SHP77 treated with DMSO at 0.1 percent for 48 hours (cell line): ENCODE data around the gene RNF167.
A peak's percentile ranks its signal among the peaks of the same experiment; 100 is the strongest.

Experiments
- DNase-seq: peaks from one replicate; lab custom pipeline; 2025; lab: John Stamatoyannopoulos, UW

Gene RNF167

GRCh38 chr17:4938688-4939545 is 1.2 kb upstream of the RNF167 start:
- no peak for DNase-seq

- DNase-seq, result no peak
These were observed 597 bp upstream of the RNF167 start for GRCh38 chr17:4939546-4939795.

DNA sequence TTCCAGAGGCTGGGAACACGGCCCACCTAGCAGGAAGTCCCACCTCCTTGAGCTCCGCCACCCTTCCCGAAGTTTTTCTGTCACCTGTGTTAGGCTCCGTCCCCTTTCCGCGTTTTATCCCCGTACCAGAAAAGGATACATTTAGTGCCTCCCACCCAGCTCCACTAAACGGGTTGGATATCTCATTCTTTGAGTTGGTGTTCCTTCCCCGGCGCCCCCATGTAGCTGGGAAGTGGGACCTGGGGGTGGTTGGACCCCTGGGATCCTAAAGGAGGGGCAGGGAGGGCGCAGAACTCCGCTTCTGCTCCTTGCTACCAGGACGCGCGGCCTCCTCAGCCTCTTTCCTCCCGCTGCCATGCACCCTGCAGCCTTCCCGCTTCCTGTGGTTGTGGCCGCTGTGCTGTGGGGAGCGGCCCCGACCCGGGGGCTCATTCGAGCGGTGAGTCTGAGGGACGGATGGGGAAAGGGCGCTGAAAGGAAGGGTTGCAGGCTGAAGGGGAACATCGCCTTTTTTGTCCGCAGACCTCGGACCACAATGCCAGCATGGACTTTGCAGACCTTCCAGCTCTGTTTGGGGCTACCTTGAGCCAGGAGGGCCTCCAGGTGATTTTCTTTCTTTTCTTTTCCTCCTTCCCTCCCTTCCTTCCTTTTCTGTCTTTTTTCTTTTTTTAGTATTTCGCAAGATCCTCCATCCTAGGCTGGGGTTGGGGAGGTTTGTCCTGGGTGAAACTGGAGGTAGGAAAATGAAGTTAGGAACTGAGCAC is 669 bp downstream of the RNF167 start:
- no peak for DNase-seq

- no peak for DNase-seq
These were observed 1.2 kb downstream of the RNF167 start for GRCh38 chr17:4941319-4941610.

DNA sequence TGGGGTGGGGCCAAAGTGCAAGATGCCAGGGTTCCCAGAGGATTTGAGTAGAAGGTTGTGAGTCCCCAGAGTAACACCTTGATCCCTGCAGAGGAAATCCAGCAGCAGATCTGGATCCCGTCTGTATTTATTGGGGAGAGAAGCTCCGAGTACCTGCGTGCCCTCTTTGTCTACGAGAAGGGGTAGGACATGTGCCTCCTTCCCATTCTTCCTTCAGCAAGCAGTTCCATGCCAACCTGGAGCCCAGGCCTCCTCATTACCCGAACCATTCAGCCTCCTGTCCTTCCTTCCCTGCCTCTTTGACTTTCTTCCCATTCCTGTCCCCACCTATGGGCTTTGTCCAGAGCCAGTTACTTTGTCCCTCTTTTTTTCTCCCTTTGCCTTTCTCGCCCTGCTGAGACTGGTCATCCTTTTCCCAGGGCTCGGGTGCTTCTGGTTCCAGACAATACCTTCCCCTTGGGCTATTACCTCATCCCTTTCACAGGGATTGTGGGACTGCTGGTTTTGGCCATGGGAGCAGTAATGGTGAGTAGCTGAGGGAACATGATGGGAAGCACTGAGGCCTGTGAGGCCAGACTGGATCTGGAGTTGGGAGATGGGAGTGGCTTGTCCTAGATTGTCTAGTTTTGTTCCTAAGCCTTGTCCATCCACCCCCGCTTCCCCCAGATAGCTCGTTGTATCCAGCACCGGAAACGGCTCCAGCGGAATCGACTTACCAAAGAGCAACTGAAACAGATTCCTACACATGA is 2.9 kb downstream of the RNF167 start:
- DNase-seq, result no peak

- no peak for DNase-seq
These were observed 4.1 kb downstream of the RNF167 start for GRCh38 chr17:4944163-4944553.

DNA sequence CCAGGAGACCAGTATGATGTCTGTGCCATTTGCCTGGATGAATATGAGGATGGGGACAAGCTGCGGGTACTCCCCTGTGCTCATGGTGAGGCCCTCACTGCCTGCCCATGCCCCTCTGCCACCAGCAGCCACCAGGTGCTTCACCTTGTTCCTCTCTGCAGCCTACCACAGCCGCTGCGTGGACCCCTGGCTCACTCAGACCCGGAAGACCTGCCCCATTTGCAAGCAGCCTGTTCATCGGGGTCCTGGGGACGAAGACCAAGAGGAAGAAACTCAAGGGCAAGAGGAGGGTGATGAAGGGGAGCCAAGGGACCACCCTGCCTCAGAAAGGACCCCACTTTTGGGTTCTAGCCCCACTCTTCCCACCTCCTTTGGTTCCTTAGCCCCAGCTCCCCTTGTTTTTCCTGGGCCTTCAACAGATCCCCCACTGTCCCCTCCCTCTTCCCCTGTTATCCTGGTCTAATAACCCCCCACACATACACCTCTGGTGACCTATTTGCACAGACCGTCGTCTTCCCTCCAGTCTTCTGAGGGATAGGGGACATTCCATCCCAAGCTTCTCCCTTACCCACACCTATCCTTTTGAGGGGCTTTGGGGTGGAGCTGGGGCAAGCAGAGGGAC is 4.6 kb downstream of the RNF167 start:
- DNase-seq, result no peak

- DNase-seq, result no peak
These were observed 5.3 kb downstream of the RNF167 start for GRCh38 chr17:4945176-4945943.

GRCh38 chr17:4945944-4946280 is 5.8 kb downstream of the RNF167 start:
- no peak for DNase-seq

- DNase-seq, result no peak
These were observed 6.4 kb downstream of the RNF167 start for GRCh38 chr17:4946312-4946976.

- DNase-seq, result no peak
These were observed 6.9 kb downstream of the RNF167 start for GRCh38 chr17:4947010-4947410.

DNA sequence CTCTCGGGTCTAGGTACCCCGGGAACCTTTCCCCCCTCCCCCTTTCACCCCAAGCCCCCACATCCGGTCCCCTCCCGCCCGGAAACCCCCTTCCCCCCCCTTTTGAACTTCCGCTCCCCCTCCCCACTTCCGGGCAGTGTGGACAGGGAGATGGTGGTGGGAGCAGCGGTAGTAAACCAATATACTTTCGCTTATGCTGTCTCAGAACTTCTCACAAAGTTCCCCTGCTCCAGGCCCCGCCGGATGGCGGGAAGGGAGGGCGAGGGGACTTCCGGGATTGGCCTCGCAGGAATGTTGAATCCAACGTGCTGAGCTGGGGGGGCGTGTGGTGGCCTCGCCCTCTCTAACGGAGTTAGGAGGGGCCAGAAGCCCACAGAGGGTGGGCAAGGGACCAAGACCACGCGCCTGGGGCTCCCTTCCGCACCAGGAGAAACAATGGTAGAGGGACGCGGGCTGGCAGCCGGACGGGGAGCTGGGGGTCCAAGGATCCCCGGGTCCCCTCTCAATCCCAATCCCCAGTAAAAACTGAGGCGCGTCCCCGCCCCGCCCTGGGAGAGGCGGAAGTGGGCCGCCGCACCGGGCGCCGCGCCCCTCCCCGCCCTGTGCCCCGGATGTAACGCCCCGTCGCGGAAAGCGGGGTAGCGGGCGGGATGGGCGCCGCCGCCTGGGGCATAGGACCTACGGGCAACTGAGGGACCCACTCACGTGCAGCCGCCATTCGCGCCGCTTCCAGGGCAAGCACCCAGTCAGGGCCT is 7.5 kb downstream of the RNF167 start:
- no peak for DNase-seq

DNA sequence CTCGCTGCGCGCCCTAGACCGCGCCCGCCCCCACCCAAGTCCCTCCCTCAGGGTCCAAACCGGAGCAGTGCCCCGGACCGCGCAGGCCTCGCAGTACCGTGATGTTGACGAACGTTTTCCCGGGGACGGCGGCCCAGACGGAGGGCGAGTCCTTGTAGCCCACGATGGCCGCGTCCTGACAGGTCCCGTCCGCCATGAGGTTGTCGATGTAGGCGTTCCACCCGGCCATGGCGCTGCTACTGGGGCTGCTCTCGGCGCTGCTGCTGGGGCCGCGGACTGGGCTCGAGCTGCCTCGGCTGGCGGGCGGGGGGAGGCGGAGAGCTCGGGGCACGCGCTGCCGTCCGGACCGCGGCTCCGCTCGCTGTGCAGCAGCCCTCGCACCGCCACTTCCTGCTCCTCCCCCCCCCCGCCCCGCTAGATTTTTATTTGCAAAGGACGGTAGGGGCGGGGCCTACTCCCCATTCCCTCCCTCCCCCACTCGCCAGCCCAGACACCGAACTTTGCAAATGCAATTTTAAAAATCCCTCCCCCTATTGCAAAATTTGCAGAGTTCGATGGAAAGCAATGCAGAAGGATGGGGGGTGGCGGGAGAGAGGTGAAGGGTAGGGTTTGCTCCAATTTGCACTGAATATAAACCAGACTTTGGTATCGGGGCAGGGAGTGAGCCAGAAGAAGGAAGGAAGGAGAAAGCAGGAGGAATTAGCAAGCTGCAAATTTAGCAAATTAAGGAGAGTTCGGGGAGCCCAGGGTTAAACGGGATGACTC is 8.3 kb downstream of the RNF167 start, which contains the start of gene PFN1:
TSS of gene PFN1 (minus strand) at position 365 of the 765 bp plus-strand sequence. CDS start at position 229, 136 bp downstream.
- peak; percentile 76 for DNase-seq

- peak; percentile 77 for DNase-seq
These were observed 8.9 kb downstream of the RNF167 start for GRCh38 chr17:4948931-4949320.

GRCh38 chr17:4949321-4950074 is 9.4 kb downstream of the RNF167 start:
- peak; percentile 49 for DNase-seq

GRCh38 chr17:4950075-4950745 is 10.1 kb downstream of the RNF167 start:
- peak; percentile 36 for DNase-seq

DNA sequence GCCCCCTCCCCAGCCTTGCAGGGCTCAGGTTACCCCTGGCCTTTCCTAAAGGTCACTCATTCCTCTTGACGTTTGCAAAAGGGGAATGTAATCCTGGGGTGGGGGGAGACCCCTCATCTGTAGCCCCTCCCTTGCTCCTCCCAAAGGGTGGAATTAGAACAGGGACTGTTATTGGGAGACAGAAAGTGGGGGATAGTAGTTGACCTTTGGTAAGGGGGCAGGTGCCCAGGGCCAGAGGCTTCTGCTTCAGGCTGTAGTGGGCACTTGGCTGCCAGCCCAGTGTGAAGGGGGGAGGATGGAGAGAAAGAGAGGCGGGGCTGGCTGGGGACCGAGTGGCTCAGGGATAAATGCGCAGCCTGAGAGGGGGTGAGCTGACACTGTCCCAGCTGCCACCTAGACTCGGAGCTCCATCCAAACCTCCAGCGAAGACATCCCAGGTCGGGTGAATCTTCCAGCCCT is 10.7 kb downstream of the RNF167 start, which contains the start of gene ENO3:
TSS of gene ENO3 (plus strand) at position 374 of the 459 bp plus-strand sequence. CDS start 711 bp downstream, outside the sequence.
- DNase-seq, result peak; percentile 79

GRCh38 chr17:4951486-4951885 is 11.4 kb downstream of the RNF167 start:
- DNase-seq, result peak; percentile 14
